Measurements from ENCODE around the gene CAMTA1.

Gene CAMTA1

GRCh38 chr1:7535016-7535415, 749.8 kb downstream of the CAMTA1 start:
- no peak for DNase-seq (ENCODE audit: low read depth)

DNA sequence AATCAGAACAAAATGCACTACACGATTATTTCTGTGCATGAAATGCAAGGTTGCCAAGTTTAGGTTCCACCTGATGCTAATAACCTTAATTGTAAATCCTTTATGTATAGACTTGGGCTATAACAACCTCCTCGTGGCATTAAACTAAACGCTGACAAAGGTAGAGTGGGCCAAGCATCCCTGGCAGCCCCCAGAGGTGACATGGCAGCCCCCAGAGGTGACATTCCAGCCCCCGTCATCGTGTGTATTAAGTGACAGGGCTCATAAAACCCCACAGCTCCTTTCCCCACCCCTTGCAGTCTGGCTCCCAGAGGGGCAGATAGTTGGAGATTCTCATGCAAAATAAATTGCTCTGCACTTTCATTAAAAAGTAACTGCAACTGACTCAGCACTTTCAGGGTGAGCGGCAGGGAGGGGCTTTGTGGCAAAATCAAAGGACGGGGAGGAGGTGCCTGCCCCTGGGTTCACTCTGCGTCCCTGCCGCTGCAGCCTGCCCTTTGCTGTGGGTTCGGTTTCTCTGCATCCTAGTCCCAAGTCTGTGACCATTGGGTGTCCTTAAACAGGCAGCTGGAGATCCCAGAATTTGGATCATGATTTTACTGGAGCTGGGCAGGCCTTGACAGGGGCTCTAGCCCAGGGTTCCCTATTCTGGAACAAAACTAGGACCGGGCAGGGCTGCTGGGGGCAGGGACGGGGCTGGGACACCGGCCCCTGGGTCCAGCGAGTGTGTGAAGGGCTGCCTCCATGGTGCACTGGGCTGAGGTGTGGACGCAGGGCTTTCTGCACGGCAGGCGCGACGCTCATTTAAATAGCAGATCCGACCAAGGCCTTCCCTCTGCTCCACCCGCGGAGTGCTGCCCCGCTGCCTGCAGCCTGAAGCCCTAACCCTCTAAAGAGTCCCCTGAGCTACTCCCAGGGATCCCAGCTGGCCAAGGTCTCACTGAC, 751.0 kb downstream of the CAMTA1 start:
- no peak for DNase-seq (ENCODE audit: low read depth)

DNA sequence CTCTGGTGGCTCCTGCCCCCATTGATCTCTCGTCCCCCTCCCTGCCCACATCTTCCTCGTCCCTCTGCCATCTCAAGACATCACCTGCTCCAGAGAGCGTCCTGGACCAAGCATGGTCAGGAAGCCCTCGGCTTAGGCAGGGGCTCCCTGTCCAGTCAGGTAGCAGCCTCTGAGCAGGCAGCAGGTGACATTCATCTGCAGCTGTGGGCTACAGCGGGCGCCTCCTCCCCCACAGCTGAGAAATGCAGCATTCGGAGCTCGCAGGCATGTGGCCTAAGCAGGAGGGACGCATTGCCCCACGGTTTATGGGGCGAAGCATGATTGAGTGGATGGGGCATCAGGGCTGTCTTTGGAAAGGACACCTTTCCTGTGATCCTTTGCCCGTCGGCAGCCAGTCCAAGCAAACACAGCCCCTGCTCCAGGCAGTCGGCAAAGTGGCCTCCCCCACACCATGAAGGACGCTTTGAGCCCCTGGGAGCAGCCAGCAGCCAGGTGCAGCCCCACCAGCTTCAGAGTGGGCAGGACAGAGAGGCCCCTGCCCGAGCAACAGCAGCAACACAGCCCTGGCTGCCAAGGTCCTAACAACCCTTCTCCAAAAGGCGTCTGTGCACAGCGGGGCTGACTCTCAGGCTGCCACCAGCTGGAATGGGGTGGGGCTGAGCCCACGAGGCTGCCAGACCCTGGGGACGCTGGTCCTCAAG, 751.8 kb downstream of the CAMTA1 start:
- no peak for DNase-seq (ENCODE audit: low read depth)

GRCh38 chr1:7538033-7538432, 752.8 kb downstream of the CAMTA1 start:
- DNase-seq (ENCODE audit: low read depth): no peak

- DNase-seq (ENCODE audit: low read depth): no peak
Observed at GRCh38 chr1:7538849-7539768, 753.9 kb downstream of the CAMTA1 start.

DNA sequence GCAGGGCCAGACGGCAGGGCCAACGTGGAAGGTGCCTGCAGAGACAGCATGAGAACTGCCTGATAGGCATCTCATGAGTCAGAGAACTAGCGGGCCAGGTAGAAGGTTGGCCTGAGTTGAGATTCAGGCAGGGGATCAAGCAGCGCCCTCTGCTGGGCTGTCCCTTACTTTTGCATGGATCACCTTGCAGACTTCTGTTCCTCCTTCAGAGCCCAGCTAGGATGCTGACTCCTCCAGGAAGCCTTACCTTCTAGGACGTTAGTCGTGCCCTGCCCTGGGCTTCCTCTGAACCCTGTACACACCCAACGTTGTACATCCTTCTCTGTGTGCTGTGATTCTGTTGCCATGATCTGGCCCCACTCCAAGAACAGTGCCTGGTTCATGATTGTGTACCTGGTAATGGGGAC, 754.5 kb downstream of the CAMTA1 start:
- no peak for DNase-seq (ENCODE audit: low read depth)

- no peak for DNase-seq (ENCODE audit: low read depth)
Observed at GRCh38 chr1:7540816-7541215, 755.6 kb downstream of the CAMTA1 start.

GRCh38 chr1:7541629-7542028, 756.4 kb downstream of the CAMTA1 start:
- DNase-seq (ENCODE audit: low read depth): no peak

DNA sequence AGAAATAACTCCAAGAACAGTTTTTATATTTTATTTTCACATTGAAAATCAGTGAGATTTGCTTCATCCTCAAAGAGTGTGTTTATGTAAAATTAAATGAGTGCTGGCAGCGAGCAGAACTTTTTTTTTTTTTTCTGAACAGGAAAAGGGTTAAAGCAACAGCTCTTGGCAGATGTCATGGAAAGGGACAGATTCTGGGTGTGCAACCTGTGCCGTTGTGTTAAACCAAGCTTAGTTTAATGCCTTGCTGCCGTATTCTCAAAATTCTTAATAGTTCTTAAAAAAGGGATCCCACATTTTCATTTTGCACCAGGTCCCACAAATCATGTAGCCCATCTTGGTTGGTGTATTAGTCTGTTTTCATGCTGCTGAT, 758.5 kb downstream of the CAMTA1 start:
- no peak for DNase-seq (ENCODE audit: low read depth)

DNA sequence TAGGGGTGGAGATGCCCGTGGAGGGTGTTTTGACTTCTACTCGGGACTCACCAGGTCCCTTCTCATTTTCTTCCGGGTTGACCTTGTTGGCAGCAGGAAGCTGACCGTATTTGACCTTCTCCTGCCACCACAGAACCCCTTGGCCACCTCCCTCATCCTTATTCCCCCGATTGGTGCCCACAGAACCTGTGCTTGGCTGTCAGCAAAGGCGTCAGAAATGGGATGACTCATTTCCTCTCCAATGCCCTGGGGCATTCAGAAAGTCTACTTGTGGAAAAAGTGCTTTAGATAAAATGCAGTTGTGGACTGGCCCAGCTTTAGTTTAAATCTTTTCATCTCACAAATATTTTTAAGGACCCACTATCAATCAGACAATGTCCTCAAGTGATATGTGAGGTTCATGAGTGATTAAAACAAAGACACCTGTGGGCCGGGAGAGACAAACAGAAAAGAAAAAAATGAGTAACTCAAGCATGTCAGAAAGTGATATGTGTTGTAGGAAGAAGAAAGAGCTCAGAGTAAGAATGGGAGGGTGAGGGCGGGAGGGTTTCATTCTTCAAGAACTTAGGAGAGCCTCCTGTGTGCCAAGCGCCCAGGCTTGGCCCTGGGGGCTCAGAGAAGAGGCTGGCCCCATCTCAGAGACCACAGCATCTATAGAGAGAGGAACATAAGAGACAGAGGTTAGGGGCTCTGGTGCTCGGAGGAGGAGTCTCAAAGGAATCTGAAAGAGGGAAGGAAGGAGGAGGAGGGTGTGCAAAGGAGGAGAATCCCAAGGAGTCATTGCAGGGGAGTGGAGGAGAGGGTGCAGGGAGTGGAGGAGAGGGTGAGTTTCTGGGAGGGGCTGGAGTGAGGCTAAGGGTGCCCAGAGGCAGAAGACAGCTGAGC, 764.3 kb downstream of the CAMTA1 start:
- DNase-seq (ENCODE audit: low read depth): no peak

GRCh38 chr1:7550261-7550865, 765.1 kb downstream of the CAMTA1 start:
- DNase-seq (ENCODE audit: low read depth): no peak

GRCh38 chr1:7550981-7551380, 765.7 kb downstream of the CAMTA1 start:
- no peak for DNase-seq (ENCODE audit: low read depth)

GRCh38 chr1:7551442-7551841, 766.2 kb downstream of the CAMTA1 start:
- no peak for DNase-seq (ENCODE audit: low read depth)

DNA sequence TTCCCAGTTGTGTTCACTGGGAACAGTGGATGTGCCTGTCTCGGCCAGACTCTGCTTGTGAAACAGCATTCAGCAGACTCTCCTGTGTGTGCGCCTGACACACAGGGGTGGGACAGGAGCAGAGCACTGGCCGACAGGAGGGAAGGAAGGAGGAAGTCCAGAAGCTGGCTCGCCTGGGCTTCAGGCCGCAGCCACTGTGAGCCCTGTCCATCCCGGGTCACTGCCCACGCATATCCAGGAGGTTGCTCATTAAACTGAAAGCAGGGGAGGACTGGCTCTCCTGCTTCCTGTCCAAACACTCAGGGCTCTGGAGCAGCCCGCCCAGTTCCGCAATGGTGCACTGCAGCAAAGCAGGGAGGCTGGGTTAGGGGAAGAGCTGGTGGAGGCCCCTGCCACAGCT, 767.1 kb downstream of the CAMTA1 start:
- DNase-seq (ENCODE audit: low read depth): no peak

GRCh38 chr1:7553042-7553690, 767.9 kb downstream of the CAMTA1 start:
- DNase-seq (ENCODE audit: low read depth): no peak

GRCh38 chr1:7554385-7555235, 769.4 kb downstream of the CAMTA1 start:
- DNase-seq (ENCODE audit: low read depth): no peak

GRCh38 chr1:7555391-7556185, 770.3 kb downstream of the CAMTA1 start:
- no peak for DNase-seq (ENCODE audit: low read depth)

GRCh38 chr1:7557301-7557891, 772.1 kb downstream of the CAMTA1 start:
- no peak for DNase-seq (ENCODE audit: low read depth)

Measured in stimulated activated CD8-positive, alpha-beta memory T cell treated with anti-CD3 and anti-CD28 coated beads, Interleukin-12 subunit alpha, Interleukin-12 subunit beta, amount 100 ng/mL, for 1 hour (primary cell).